Occipital lobe (tissue), 2 donors: ENCODE measurements around the gene CSF2. TPM values are rescaled to one million over a fixed set of nuclear protein-coding genes. Genes with fewer than 3 reads are reported as not detected.

ENCODE experiments used
- DNase-seq: peaks from one replicate; lab custom pipeline; 2025; lab: John Stamatoyannopoulos, UW
- total RNA-seq: library from RNA; depleted of rRNA; stranded (reverse); fragments of >200 nt; gene quantifications from one replicate; pipeline ENCODE4 v1.2.3, GENCODE V29; 2014

Gene CSF2
- total RNA-seq, 1 donor from 2014 or later = not detected

GRCh38 chr5:132067941-132068808, 5.4 kb upstream of the CSF2 start:
- no peak for DNase-seq

GRCh38 chr5:132069561-132069960, 4.0 kb upstream of the CSF2 start:
- no peak for DNase-seq

- DNase-seq = no peak
Measured at GRCh38 chr5:132069994-132070393, 3.6 kb upstream of the CSF2 start.

DNA sequence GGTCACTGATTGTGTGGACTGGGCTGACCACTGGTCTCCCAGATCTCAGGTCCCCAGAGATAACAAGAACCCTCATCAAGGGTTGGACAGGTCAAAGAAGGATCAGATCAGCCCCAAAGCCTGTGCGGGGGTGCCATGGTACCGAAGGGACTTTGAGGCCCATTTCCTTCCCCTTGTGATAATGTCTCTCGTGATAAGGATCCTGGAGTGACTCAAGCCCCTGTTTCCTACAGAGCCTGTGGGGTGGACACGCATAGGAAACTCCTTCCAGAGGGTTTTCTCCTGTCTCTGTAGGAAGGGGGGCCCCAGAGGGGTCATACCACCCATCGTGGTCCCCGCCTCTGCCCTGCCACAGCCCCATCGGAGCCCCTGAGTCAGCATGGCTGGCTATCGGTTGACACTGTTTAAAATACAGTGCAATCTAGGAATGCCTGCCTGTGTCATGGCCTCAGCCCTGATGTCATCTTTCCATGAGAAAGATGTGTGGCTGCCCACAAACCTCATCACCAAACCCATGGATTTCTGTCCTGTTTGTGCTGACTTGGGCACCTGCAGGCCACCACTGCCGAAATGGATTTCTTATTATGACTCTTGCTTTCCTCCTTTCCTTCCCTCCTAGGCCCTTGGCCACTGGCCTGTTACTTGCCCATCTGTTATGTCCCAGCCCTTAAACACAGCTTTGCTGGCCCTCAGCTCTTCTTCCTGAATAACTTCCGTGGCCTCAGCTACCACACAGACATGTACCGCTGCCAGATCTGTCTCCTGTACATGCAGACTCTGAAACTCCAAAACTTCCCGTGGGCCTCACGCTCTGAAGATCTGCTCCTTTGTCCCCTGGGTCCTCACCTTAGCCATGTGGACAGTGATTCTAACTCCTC, 2.9 kb upstream of the CSF2 start:
- DNase-seq = no peak

DNA sequence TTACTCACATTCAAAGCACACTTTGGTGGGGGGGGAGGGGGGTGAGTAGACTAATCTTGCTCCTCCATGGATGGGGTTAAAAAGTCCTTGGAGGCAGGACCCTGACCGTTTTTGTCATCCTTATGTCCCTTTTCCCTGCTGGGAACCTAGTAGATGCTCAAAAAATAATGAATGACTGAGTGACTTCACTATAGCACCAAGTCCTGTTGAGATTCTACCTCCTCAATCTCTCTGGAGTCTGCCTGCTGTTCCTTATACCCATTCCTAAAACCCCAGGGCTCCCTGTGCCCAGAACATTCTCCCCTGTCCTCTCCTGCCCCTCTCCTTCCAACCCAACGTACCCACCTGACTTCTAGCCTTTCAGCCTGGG, 2.3 kb upstream of the CSF2 start:
- DNase-seq = no peak

DNA sequence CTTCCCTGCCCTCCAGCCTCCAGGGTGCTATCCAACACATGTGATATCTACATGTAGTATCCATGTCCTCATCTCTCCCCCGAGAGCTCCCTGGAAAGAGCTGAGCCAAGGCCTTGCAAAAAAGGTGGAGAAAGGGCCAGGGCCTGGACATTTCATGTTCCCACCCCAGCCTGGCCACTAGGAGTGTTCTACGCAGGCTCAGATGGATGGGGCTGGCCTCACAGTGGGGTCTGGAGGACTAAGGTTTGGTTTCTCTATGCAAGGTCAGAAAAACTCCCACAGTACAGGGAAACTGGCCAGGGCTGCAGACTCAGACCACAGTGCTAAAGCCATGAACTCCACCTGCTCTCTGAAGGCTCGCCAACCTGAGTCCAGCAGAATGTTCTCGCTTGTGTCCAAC, 1.5 kb upstream of the CSF2 start:
- no peak for DNase-seq

DNA sequence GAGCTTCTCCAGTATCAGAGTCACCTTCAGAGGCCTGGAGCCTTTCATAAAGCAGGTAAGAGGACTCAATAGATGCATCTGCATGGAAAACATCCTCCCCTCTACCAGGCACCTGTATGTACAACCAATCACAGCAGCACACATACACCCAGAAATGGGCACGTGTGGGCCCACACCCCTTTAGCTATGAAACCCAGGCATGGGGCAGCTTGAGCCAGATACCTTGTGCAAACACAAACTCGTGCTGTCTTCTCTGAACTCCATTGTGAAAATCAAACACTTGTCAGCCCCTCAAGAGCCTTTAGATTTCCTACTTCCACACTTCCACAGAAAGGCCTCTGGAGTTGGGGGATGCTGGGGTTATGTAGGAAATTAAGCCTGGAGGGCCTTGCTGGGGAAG, 1.1 kb upstream of the CSF2 start:
- DNase-seq = no peak

- no peak for DNase-seq
Measured at GRCh38 chr5:132074091-132074771, 642 bp downstream of the CSF2 start.

DNA sequence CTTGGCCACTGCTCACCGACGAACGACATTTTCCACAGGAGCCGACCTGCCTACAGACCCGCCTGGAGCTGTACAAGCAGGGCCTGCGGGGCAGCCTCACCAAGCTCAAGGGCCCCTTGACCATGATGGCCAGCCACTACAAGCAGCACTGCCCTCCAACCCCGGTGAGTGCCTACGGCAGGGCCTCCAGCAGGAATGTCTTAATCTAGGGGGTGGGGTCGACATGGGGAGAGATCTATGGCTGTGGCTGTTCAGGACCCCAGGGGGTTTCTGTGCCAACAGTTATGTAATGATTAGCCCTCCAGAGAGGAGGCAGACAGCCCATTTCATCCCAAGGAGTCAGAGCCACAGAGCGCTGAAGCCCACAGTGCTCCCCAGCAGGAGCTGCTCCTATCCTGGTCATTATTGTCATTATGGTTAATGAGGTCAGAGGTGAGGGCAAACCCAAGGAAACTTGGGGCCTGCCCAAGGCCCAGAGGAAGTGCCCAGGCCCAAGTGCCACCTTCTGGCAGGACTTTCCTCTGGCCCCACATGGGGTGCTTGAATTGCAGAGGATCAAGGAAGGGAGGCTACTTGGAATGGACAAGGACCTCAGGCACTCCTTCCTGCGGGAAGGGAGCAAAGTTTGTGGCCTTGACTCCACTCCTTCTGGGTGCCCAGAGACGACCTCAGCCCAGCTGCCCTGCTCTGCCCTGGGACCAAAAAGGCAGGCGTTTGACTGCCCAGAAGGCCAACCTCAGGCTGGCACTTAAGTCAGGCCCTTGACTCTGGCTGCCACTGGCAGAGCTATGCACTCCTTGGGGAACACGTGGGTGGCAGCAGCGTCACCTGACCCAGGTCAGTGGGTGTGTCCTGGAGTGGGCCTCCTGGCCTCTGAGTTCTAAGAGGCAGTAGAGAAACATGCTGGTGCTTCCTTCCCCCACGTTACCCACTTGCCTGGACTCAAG, 1.5 kb downstream of the CSF2 start:
- DNase-seq = no peak

GRCh38 chr5:132075719-132076077, 2.1 kb downstream of the CSF2 start:
- DNase-seq = no peak

- no peak for DNase-seq
Measured at GRCh38 chr5:132076202-132076830, 2.7 kb downstream of the CSF2 start.

- DNase-seq = no peak
Measured at GRCh38 chr5:132076983-132077382, 3.4 kb downstream of the CSF2 start.

- no peak for DNase-seq
Measured at GRCh38 chr5:132079081-132079480, 5.5 kb downstream of the CSF2 start.

GRCh38 chr5:132079619-132080018, 6.0 kb downstream of the CSF2 start:
- DNase-seq = no peak

- DNase-seq = no peak
Measured at GRCh38 chr5:132080595-132080994, 7.0 kb downstream of the CSF2 start.

DNA sequence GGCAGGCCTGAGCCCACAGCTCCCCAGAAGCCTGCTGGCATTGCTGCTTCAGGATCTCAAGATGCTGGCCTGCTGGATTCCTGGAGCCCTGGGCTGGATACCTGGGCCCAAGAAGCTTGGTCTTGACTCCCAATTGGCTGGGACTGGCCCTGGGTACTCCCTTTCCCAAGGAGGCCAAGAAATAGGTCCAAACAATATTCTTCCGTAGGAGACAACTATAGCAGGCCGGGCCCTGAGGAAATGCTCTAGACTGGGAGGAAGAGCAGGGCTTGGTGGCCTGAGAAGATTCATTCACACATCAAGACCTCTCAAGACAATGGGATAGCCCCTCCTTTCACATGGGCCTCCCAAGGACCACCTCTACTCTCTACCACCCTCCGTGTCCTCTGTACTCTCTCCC, 7.9 kb downstream of the CSF2 start:
- DNase-seq = no peak

DNA sequence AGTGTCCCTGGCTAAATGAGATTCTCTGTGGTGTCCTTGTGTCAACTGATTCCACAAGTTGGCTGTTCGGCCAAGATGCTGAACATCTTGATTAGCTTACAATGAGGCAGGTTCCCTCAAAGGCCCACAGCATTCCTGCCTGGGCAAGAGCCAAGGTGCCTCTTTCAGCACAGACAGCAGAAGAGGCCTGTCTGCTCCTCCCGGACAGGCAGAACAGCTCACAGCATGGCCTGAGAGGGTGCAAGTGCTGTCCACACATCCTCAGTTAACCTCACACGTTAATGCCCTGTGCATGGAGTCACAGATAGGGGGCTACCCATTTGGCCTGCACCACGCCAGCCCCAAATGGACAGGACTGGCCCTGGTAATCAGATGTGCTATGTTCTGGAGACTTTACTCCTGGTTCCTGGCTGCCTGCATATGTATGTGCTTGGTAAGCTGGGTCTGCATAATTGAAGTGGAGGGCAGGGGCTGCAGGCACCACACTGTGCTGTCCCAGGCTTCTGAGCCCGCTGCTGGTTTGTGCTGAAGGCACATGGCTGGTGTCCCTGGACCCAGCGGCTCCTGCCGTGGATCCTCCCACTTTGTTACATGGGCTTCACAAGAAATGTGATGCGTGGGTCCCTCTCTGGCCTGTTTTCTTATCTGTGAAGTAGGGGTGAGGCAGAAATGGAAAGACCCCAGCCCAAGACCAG, 8.9 kb downstream of the CSF2 start:
- DNase-seq = no peak

DNA sequence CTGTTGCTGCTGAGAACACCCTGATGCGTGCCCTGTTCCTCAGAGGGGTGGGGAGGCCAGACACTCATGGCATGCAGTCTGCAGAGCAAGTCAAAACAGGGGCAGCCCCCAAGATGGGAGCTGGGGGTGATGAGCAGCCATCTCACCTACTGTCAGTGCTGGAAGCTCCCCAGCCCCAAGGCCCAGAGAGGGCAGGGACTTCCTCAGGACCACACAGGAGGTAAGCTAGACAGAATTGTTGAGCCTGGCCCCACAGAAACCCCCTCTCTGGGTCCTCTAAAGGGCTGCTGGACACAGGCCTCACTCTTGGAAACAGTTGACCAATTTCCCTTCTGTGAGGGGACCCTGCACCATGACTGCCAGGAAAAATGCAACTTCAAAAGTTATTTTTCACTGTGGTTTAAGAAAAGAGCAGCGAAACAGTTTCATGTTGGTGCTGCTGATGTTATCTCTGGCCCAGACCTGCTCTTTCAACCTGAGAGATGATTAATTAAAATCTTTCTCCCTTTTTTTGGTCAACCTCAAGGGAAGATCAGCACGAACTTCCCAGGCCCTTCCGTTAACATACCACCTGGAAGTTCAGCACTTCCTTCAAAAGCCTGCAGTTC, 9.6 kb downstream of the CSF2 start:
- DNase-seq = no peak

DNA sequence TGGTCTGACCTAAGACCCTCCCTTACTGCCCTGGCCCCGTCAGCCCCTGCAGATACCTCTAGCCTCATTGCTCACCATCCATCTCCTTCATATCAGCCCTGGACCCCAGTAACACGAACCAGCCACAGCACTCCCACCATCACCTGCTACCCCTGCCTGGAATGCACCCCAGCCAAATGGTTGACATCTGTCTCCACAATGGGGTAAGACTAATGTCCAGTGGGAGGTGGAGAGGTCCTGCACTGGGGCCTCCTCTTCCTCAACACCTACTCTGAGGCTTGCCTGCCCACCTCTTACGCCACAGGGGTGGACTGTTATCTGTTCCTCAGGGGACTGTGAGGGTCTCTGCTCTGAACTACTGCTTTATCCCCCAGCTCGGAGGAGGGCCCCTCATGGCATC, 12.1 kb downstream of the CSF2 start:
- no peak for DNase-seq
